AG04450 (cell line): ENCODE data around the gene GIPC1. TPM values are rescaled to one million over a fixed set of nuclear protein-coding genes. Genes with fewer than 3 reads are reported as not detected.

ENCODE experiments used
- CTCF ChIA-PET: fragments of 300-600, 350-600 bp; formaldehyde crosslinking; extraction: SDS; loops from one replicate; lab custom pipeline; 2022; ENCODE audit warnings: antibody characterized with exemption, inconsistent platforms; lab: Charles Lee
- POLR2A ChIA-PET: fragments of 350-600 bp; formaldehyde crosslinking; extraction: SDS; loops from one replicate; lab custom pipeline; 2021; ENCODE audit warnings: antibody characterized with exemption, inconsistent platforms; lab: Yijun Ruan, JAX
- DNase-seq: peaks from one replicate; pipeline ENCODE4 v3.0.0-alpha.2; 2011; ENCODE audit warnings: low read depth, low spot score
- H3K27ac ChIP-seq: one replicate; pipeline ENCODE4 v1.5.1; 2012; ENCODE audit warnings: low read depth, low read length, control low read depth
- H3K27me3 ChIP-seq: one replicate; pipeline ENCODE4 v1.6.0; 2012; ENCODE audit warnings: low read length; ENCODE audit not compliant: control insufficient read depth, insufficient read depth
- H3K4me3 ChIP-seq: 2 replicates; pipeline ENCODE4 v1.5.1; 2011; ENCODE audit warnings: mild to moderate bottlenecking, low read depth, low read length, control low read depth
- H3K9me3 ChIP-seq: 2 replicates; pipeline ENCODE4 v1.5.1; 2012; ENCODE audit warnings: low read length; ENCODE audit not compliant: control insufficient read depth, insufficient read depth
- CTCF ChIP-seq: IDR thresholded peaks from 2 replicates; pipeline ENCODE4 v1.5.1; 2011; ENCODE audit warnings: low read depth, low read length, control low read depth, inconsistent platforms
- polyA plus RNA-seq: library from polyadenylated mRNA; depleted of rRNA; stranded (reverse); fragments of >200 nt; gene quantifications from 2 replicates; pipeline ENCODE4 v1.2.3, GENCODE V29; 2011; rRNA removed
- small RNA-seq: library from RNA; depleted of rRNA; stranded (forward); fragments of <200 nt; gene quantifications from one replicate; pipeline ENCODE3, GENCODE V24; 2012; ENCODE audit warnings: low read depth; ENCODE audit not compliant: insufficient read length

GIPC1 gene
- polyA plus RNA-seq, 1 experiment: 47.4 TPM

GRCh38 chr19:14428882-14429416 is 67.0 kb downstream of the GIPC1 start:
- Histone ChIP-seq H3K4me3 (no peak overlapping the region), H3K9me3 (no peaks in the 10 kb centered on the region; the same call in 1 of the 2 replicates), H3K27ac (no peak overlapping the region), H3K27me3 (no peaks in the 10 kb centered on the region)
- DNase-seq: no peak
- CTCF ChIA-PET: interaction anchor here (0.6 to 1.2 kb wide), 4 partner anchors 14 to 293 kb away, joined by 3 to 8 read pairs (median 5); partner anchors contain the start of gene ASF1B
- POLR2A ChIA-PET: interaction anchor here (0.7 kb wide), 1 partner anchor 24 kb away, joined by 5 read pairs; no protein-coding TSS in a partner anchor
- no peak for TF ChIP-seq CTCF

Small RNA genes lying within 50 kb of the gene (small RNA-seq; reads per million reads assigned to genes)
- gene SNRPGP15: not detected

Other genes starting within 250 kb of the GIPC1 start
- gene ADGRE5, start 114.7 kb downstream of the GIPC1 start, polyA plus RNA-seq: 19.5 and 21.9 TPM in 2 replicates
- 25.7 and 33.7 TPM in 2 replicates for gene DDX39A, start 76.8 kb downstream of the GIPC1 start, polyA plus RNA-seq
- gene PKN1, start 62.8 kb downstream of the GIPC1 start, polyA plus RNA-seq: 37.5 and 43.4 TPM in 2 replicates
- gene PTGER1, start 20.8 kb downstream of the GIPC1 start, polyA plus RNA-seq: 0.72 and 1.0 TPM in 2 replicates
- gene DNAJB1, start 22.3 kb upstream of the GIPC1 start, polyA plus RNA-seq: 80.6 and 88.3 TPM in 2 replicates
- 59.6 and 70.2 TPM in 2 replicates for gene TECR, start 33.5 kb upstream of the GIPC1 start, polyA plus RNA-seq
- gene NDUFB7, start 75.9 kb upstream of the GIPC1 start, polyA plus RNA-seq: 97.3 and 164 TPM in 2 replicates
- gene CLEC17A, start 87.0 kb upstream of the GIPC1 start, polyA plus RNA-seq: not detected in 2 replicates
- not detected in 2 replicates for gene ADGRE3, start 178.7 kb upstream of the GIPC1 start, polyA plus RNA-seq
- gene ZNF333, start 193.9 kb upstream of the GIPC1 start, polyA plus RNA-seq: 10.7 and 11.8 TPM in 2 replicates